Stimulated activated memory B cell treated with anti-CD40 and anti-IgM and Interleukin-4, amounts not matched to agents 10 μg/mL and 1 μg/mL and 100 μg/mL, for 72 hours (primary cell): ENCODE data around the gene NDUFAF3.

Source experiments
- ATAC-seq: fragments of 150-1000 bp; cut with Tn5 transposase; 2 replicates; pipeline ENCODE4 v1.10.0; 2021
- H3K27ac Mint-ChIP-seq: one replicate; pipeline ENCODE4 v1.8.0; 2022; ENCODE audit warnings: mild to moderate bottlenecking, mixed read lengths
- H3K27me3 Mint-ChIP-seq: one replicate; pipeline ENCODE4 v1.8.0; 2022; ENCODE audit warnings: mixed read lengths
- H3K36me3 Mint-ChIP-seq: one replicate; pipeline ENCODE4 v1.8.0; 2022; ENCODE audit warnings: mixed read lengths
- H3K4me1 Mint-ChIP-seq: one replicate; pipeline ENCODE4 v1.8.0; 2022; ENCODE audit warnings: mixed read lengths
- H3K4me3 Mint-ChIP-seq: one replicate; pipeline ENCODE4 v1.8.0; 2022; ENCODE audit warnings: mild to moderate bottlenecking, moderate library complexity, mixed read lengths
- H3K9me3 Mint-ChIP-seq: one replicate; pipeline ENCODE4 v1.8.0; 2022; ENCODE audit warnings: mixed read lengths

NDUFAF3 gene

GRCh38 chr3:49022688-49023171 is 809 bp downstream of the NDUFAF3 start:
- peaks cover 76% of the 10 kb centered on the region for H3K4me1 Mint-ChIP-seq
- peaks cover 56% of the 10 kb centered on the region for H3K36me3 Mint-ChIP-seq
- H3K4me3 Mint-ChIP-seq: peak overlapping the region; percentile 88
- ATAC-seq: no peak
- H3K27me3 Mint-ChIP-seq: no peaks in the 10 kb centered on the region
- no peaks in the 10 kb centered on the region for H3K9me3 Mint-ChIP-seq
- peak overlapping the region; percentile 96 for H3K27ac Mint-ChIP-seq

- Mint-ChIP-seq H3K4me3 (peak overlapping the region; percentile 88), H3K27ac (peak overlapping the region; percentile 96), H3K36me3 (peaks cover 65% of the 10 kb centered on the region), H3K9me3 (no peaks in the 10 kb centered on the region), H3K27me3 (no peaks in the 10 kb centered on the region), H3K4me1 (peaks cover 83% of the 10 kb centered on the region)
- ATAC-seq: no peak
These were observed 1.9 kb downstream of the NDUFAF3 start for GRCh38 chr3:49023775-49024174.

DNA sequence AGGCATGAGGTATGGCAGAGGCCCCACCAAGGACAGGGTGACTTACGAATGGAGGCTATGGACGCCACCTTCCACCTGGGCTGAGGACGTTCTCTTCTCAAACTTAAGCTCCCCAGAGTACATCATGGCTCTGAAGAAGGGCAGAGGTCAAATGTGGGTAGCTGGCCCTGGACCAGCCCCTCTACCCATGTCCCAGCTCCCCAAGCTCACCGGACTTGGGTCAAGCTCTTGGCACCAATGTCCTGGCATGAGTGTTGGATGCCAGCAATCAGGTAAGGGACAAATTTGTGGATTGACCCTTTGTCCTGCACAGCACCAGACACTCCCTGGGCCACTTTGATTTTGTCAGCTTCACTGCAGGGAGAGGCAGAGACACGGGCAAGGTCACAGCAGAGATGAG is 2.5 kb downstream of the NDUFAF3 start:
- Mint-ChIP-seq H3K27me3 (no peaks in the 10 kb centered on the region), H3K4me1 (peaks cover 84% of the 10 kb centered on the region), H3K36me3 (peaks cover 65% of the 10 kb centered on the region), H3K4me3 (no peak overlapping the region), H3K9me3 (no peaks in the 10 kb centered on the region), H3K27ac (peak overlapping the region; percentile 96)
- no peak for ATAC-seq

- Mint-ChIP-seq H3K27ac (peak overlapping the region; percentile 96), H3K4me1 (peaks cover 82% of the 10 kb centered on the region), H3K27me3 (no peaks in the 10 kb centered on the region), H3K9me3 (no peaks in the 10 kb centered on the region), H3K4me3 (peak overlapping the region; percentile 42), H3K36me3 (peaks cover 65% of the 10 kb centered on the region)
- peak; percentile 51 for ATAC-seq
These were observed 3.3 kb downstream of the NDUFAF3 start for GRCh38 chr3:49025005-49025792.

DNA sequence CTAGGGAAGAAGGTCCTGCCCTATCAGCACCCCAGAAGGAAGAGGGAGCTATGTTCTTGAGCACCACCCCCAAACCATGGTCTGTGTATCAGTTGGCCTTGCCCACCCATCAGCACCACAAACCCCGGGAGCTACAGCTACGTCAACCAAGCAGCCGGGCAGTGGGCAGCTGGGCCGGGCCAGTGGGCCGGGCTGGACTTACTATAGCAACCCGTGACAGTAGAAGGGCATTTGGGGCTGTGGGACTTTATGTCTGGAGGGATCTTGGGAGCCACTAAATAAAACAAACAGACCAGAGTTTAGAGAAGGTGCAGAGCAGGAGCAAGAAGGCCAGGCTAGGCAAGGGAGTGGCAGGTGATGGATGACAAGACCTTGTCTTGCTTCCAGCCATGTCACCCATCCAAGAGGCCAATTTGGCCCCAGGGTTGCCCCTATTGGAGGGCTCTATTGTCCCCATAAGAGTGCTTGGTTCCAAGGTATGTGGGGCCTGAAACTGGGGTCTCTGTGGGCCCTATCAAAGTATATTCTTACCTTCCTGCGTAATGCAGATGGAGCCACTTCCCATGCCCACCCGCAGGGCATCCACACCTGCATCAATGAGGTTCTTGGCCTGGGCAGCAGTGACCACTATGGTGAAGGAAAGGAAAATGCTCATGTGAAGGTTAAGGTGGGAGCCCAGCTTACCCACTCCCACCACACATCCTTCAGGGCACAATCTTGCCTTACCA is 4.0 kb downstream of the NDUFAF3 start:
- peaks cover 68% of the 10 kb centered on the region for H3K36me3 Mint-ChIP-seq
- no peaks in the 10 kb centered on the region for H3K9me3 Mint-ChIP-seq
- no peaks in the 10 kb centered on the region for H3K27me3 Mint-ChIP-seq
- H3K4me3 Mint-ChIP-seq: peak overlapping the region; percentile 42
- ATAC-seq: no peak
- H3K4me1 Mint-ChIP-seq: peaks cover 77% of the 10 kb centered on the region
- peak overlapping the region; percentile 96 for H3K27ac Mint-ChIP-seq

DNA sequence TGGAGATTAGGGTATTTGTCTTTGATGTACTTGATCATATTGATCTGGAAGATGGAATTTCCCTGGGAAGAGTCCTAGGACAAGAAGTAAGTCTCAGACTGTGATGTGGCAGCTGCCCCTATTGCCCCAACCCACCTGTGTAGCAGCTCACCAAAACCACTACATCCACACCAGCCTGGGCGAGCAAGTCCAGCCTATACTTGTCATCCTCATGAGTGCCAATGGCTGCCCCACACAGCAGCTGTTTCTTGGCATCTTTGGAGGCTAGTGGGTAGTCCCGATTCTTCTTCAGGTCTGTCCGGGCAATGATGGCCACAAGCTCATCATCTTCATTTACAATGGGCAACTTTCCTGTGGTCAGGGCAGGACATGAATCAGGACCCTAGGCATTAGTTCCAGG is 4.6 kb downstream of the NDUFAF3 start:
- Mint-ChIP-seq H3K27ac (peak overlapping the region; percentile 96), H3K36me3 (peaks cover 74% of the 10 kb centered on the region), H3K4me1 (peaks cover 77% of the 10 kb centered on the region), H3K27me3 (no peaks in the 10 kb centered on the region), H3K9me3 (no peaks in the 10 kb centered on the region), H3K4me3 (peak overlapping the region; percentile 13)
- ATAC-seq: no peak

DNA sequence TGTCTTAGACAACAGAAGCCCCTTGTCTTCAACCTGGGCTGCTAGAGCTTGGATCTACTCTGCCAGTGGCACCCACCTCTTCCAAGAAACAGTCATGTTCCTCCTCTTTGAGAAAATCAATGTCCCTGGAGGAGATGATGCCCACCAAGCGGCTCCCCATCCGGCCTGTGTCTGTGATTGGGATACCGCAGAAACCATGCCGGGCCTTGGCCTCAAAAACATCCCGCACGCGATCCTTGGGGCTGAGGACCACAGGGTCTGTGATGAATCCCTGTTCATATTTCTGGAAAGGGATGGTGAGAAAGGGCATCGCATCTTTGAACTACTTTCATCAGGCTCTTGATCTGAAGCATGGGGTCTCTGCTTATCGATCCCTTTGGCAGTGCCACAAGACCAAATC is 5.7 kb downstream of the NDUFAF3 start:
- H3K9me3 Mint-ChIP-seq: no peaks in the 10 kb centered on the region
- no peaks in the 10 kb centered on the region for H3K27me3 Mint-ChIP-seq
- peak overlapping the region; percentile 92 for H3K4me3 Mint-ChIP-seq
- peaks cover 78% of the 10 kb centered on the region for H3K36me3 Mint-ChIP-seq
- H3K4me1 Mint-ChIP-seq: peaks cover 73% of the 10 kb centered on the region
- H3K27ac Mint-ChIP-seq: peak overlapping the region; percentile 96
- no peak for ATAC-seq

- H3K36me3 Mint-ChIP-seq: peaks cover 71% of the 10 kb centered on the region
- H3K4me1 Mint-ChIP-seq: peaks cover 66% of the 10 kb centered on the region
- no peak for ATAC-seq
- H3K27ac Mint-ChIP-seq: peak overlapping the region; percentile 96
- H3K27me3 Mint-ChIP-seq: no peaks in the 10 kb centered on the region
- peak overlapping the region; percentile 92 for H3K4me3 Mint-ChIP-seq
- no peaks in the 10 kb centered on the region for H3K9me3 Mint-ChIP-seq
These were observed 6.4 kb downstream of the NDUFAF3 start for GRCh38 chr3:49028298-49028672.

DNA sequence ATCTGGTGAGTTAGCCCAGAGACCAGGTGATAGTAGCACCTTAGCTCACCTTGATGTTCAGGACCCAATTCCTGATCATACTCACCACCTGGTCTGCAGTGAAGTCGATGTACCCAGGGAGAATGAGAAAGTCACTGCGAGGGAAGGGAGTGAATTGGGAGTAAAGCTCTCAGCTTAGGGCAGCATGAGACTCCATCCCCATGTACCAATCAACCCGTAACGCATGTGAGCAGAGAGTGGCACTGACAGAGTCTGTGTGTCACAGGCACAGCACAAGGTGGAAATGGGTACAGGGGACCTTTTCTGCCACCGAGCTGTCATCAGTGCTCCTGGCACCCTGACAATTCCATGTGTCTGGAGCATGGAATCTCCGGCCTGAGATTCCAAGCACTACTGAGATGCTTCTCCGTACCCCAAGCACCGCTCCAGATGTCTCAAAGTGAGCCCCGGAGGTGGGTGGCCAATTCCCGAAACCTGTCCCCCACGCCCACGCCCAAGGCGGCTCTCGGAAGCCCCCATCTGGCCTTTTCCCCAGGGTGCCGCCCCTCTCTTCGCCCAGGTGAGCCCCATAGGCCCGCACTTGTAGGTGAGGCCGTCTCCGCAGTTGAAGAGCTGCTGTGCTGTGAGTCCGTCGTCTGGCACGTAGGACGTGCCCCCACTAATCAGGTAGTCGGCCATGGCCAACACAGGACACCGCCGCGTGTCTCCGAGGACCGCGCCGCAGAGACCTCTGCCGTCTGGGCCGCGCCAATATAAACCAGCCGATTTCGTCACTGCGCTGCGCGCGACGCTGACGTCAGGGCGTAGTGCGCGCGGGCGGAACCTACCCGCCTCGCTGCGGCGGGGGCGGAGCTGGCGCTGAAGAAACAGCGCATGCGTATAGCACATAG is 7.0 kb downstream of the NDUFAF3 start, which contains the start of gene IMPDH2:
Gene IMPDH2, minus strand, starts transcription at position 726 of the 890 bp plus-strand sequence. Its CDS starts 48 bp downstream, at position 678.
- Mint-ChIP-seq H3K27ac (peak within 1 kb of the TSS; percentile 96), H3K9me3 (no peaks in the 10 kb centered on the region), H3K27me3 (no peaks in the 10 kb centered on the region), H3K36me3 (peaks cover 65% of the 10 kb centered on the region), H3K4me3 (peak within 1 kb of the TSS; percentile 92), H3K4me1 (peaks cover 60% of the 10 kb centered on the region)
- ATAC-seq: peak; percentile 94

DNA sequence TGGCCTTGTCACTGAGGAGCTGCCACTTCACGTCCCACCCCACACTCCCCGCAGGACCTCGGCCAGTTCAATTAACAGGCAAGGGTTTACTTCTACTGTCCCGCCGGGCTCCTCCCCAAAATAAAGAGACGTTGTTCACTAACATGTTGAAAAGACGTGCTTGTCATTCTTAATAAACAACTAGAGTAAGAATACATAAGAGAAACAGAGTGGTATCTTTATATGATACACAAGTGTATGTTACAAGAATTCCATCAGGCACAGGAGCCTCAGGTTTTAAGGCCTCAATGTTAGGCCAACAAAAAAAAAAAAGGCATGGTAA is 7.6 kb downstream of the NDUFAF3 start:
- Mint-ChIP-seq H3K27me3 (no peaks in the 10 kb centered on the region), H3K4me1 (peaks cover 54% of the 10 kb centered on the region), H3K27ac (peak overlapping the region; percentile 96), H3K4me3 (peak overlapping the region; percentile 92), H3K9me3 (no peaks in the 10 kb centered on the region), H3K36me3 (peaks cover 59% of the 10 kb centered on the region)
- no peak for ATAC-seq

GRCh38 chr3:49030321-49030720 is 8.4 kb downstream of the NDUFAF3 start:
- Mint-ChIP-seq H3K4me1 (peaks cover 46% of the 10 kb centered on the region), H3K27ac (peak overlapping the region; percentile 47), H3K9me3 (no peaks in the 10 kb centered on the region), H3K27me3 (no peaks in the 10 kb centered on the region), H3K36me3 (peaks cover 59% of the 10 kb centered on the region), H3K4me3 (no peak overlapping the region)
- ATAC-seq: no peak

DNA sequence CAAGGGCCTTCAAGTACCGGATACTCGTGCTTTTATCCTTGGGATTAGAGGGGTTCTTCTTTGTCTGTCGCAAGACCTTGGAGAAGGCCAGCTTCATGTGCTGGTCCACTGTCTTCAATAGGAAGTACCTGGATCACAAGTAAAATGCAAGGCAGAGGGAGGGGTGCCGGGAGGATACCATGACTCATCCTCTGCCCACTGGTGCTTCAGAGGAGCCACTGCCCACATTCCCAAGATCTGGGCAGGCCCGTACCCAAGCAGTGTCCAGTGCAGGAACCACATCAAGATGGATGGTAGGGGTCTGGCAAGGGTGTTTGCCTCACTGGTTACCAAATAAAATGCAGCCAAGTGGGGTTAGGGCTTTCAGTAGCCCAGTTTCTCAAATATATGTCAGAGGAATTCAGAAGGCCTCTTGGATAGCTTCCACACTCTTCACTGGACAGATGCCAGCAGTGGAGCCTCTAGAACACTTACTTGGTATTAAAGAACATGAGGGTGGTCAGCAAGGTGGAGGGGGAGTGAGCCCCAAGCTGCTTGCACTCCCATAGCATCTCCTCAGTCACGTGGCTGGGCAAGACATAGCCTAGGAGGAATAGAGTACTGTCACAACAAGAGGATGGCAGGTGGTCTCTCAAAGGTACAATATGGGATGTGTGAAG is 10.9 kb downstream of the NDUFAF3 start:
- H3K9me3 Mint-ChIP-seq: no peaks in the 10 kb centered on the region
- no peak overlapping the region for H3K4me3 Mint-ChIP-seq
- peaks cover 21% of the 10 kb centered on the region for H3K4me1 Mint-ChIP-seq
- ATAC-seq: no peak
- H3K36me3 Mint-ChIP-seq: peaks cover 45% of the 10 kb centered on the region
- no peak overlapping the region for H3K27ac Mint-ChIP-seq
- H3K27me3 Mint-ChIP-seq: no peaks in the 10 kb centered on the region

DNA sequence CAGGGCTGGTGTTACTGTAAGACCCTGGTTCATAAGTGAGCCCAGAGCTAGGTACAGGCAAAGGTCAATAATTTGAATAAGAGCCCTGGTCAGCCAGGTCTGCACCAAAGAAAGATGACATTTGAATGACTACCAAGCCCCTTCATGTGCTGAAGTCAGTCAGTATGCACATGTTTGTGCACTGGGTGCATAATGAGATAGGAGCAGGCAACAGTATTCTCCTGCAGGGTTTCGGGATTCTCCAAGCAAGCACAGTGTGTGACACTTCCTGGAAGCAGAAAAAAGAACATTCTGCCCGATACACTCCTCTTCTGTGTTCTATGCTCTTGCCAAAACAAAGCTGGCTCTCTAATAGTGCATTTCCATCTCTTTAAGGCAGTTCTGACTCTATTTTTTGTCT is 12.7 kb downstream of the NDUFAF3 start:
- no peak for ATAC-seq
- Mint-ChIP-seq H3K4me3 (no peak overlapping the region), H3K4me1 (peaks cover 3% of the 10 kb centered on the region), H3K36me3 (peaks cover 36% of the 10 kb centered on the region), H3K27me3 (no peaks in the 10 kb centered on the region), H3K27ac (no peak overlapping the region), H3K9me3 (no peaks in the 10 kb centered on the region)

DNA sequence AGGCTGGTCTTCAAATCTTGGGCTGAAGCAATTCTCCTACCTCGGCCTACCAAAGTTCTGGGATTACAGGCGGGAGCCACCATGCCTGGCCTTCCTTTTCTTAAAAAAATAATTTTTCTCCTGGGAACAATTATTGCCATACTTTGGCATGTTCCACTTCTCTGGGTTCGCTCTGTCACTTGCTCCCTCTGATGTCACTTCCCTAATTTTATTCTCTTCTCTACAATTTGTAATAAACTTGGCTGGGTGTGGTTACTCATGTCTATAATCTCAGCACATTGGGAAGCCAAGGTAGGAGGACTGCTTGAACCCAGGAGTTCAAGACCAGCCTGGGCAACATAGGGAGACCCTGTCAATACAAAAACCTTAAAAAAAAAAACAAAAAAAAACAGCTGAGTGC is 13.4 kb downstream of the NDUFAF3 start:
- Mint-ChIP-seq H3K4me1 (no peaks in the 10 kb centered on the region), H3K4me3 (no peak overlapping the region), H3K9me3 (no peaks in the 10 kb centered on the region), H3K36me3 (peaks cover 36% of the 10 kb centered on the region), H3K27me3 (no peaks in the 10 kb centered on the region), H3K27ac (peak overlapping the region; percentile 32)
- ATAC-seq: no peak
